Stimulated activated CD8-positive, alpha-beta memory T cell treated with anti-CD3 and anti-CD28 coated beads, Interleukin-12 subunit alpha, Interleukin-12 subunit beta, amount 100 ng/mL, for 24 hours (primary cell): ENCODE measurements around the gene WDR64.

Experiments
- DNase-seq: peaks from one replicate; pipeline ENCODE4 v3.0.0-alpha.2; 2020; ENCODE audit errors: extremely low read depth

Gene WDR64

GRCh38 chr1:241652012-241652411 lies at the start of gene WDR64:
Gene WDR64 (plus strand): TSS chr1:241652281. CDS start chr1:241652485, 204 bp downstream.
- DNase-seq: no peak

- DNase-seq: no peak
Observed at GRCh38 chr1:241603731-241604245, 48.3 kb upstream of the WDR64 start.

- no peak for DNase-seq
Observed at GRCh38 chr1:241605146-241605805, 46.8 kb upstream of the WDR64 start.

GRCh38 chr1:241606544-241606943 lies 45.5 kb upstream of the WDR64 start:
- no peak for DNase-seq

GRCh38 chr1:241607497-241607896 lies 44.6 kb upstream of the WDR64 start:
- no peak for DNase-seq

- DNase-seq: no peak
Observed at GRCh38 chr1:241608379-241609033, 43.6 kb upstream of the WDR64 start.

GRCh38 chr1:241610056-241610815 lies 41.8 kb upstream of the WDR64 start:
- DNase-seq: no peak

GRCh38 chr1:241611063-241611462 lies 41.0 kb upstream of the WDR64 start:
- no peak for DNase-seq

- no peak for DNase-seq
Observed at GRCh38 chr1:241611736-241612135, 40.3 kb upstream of the WDR64 start.

- DNase-seq: no peak
Observed at GRCh38 chr1:241612533-241613477, 39.3 kb upstream of the WDR64 start.

- DNase-seq: no peak
Observed at GRCh38 chr1:241614144-241614543, 37.9 kb upstream of the WDR64 start.

- no peak for DNase-seq
Observed at GRCh38 chr1:241614572-241614971, 37.5 kb upstream of the WDR64 start.

- DNase-seq: no peak
Observed at GRCh38 chr1:241615043-241615974, 36.8 kb upstream of the WDR64 start.

GRCh38 chr1:241617426-241617825 lies 34.7 kb upstream of the WDR64 start:
- no peak for DNase-seq

GRCh38 chr1:241622669-241623068 lies 29.4 kb upstream of the WDR64 start:
- no peak for DNase-seq

- DNase-seq: no peak
Observed at GRCh38 chr1:241624935-241625334, 27.1 kb upstream of the WDR64 start.

- DNase-seq: no peak
Observed at GRCh38 chr1:241627453-241628259, 24.4 kb upstream of the WDR64 start.

GRCh38 chr1:241630005-241630404 lies 22.1 kb upstream of the WDR64 start:
- no peak for DNase-seq

- DNase-seq: no peak
Observed at GRCh38 chr1:241630476-241630875, 21.6 kb upstream of the WDR64 start.

- DNase-seq: no peak
Observed at GRCh38 chr1:241630899-241631298, 21.2 kb upstream of the WDR64 start.
